ENCODE results near the gene RGS6. TPM values are rescaled to one million over a fixed set of nuclear protein-coding genes. Genes with fewer than 3 reads are reported as not detected.

RGS6 gene
- total and polyA plus RNA-seq, 2 experiments from 2014 or later: not detected

DNA sequence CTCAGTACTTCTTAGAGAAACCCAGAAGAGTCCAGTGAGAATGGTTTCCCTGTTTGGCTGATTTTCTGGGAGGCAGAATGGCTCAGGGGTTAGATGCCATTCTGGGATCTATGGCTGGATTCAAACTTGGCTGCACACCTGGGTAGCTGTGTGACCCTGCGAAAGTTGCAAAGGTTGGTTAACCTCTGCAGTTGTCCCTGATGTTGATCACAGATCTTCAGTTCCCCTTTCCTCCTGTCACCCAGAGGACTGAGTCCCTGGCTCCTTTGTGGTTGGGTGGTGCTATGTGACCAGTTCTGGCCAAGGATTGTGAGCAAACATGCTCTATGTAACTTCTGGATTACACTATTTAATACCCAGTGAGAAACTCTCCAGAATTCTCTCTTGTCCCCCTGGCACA is 418.0 kb downstream of the RGS6 start:
- H4K20me1 ChIP-seq (ENCODE audit: insufficient read depth): no peaks in the 10 kb centered on the region

DNA sequence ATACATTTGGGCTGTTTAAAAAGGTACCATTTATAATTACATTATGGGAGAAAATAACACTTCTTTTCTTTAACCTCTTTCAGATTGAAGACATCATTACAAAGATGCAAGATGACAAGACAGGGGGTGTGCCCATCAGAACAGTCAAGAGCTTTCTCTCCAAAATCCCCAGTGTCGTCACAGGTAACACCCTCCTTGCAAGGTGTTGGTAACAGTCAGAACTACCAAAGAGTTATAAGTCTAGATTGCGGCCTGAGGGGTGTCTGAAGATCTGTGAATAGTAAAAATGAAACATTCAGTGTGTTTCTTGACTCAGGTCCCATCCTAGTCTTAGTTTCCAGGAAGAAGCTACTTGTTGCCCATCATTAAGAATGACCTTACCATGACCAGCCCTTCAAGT is 419.8 kb downstream of the RGS6 start:
- H3K9me3 ChIP-seq (ENCODE audit: low read depth): no peaks in the 10 kb centered on the region
- H3K9me2 ChIP-seq (ENCODE audit: insufficient read depth): no peaks in the 10 kb centered on the region
- no peak overlapping the region for H3K9ac ChIP-seq
- H3K27me3 ChIP-seq (replicated peaks; ENCODE audit: insufficient read depth): no peaks in the 10 kb centered on the region
- WGBS, 2 experiments (ENCODE audit: low coverage in 1 of 2, low lambda C conversion rate in 2 of 2, missing lambda C conversion rate in 2 of 2): 8 to 11% methylated on average over 2 of the region's 2 CpGs
- no peaks in the 10 kb centered on the region for H3K36me3 ChIP-seq (ENCODE audit: low read depth)
- H2AFZ ChIP-seq: no peak overlapping the region
- DNase-seq: no peak
- H3K79me2 ChIP-seq (ENCODE audit: insufficient read depth): no peaks in the 10 kb centered on the region
- no peaks in the 10 kb centered on the region for H3F3A ChIP-seq (ENCODE audit: insufficient read depth)
- H3K4me2 ChIP-seq (ENCODE audit: unreplicated experiment): no peak overlapping the region
- H3K27ac ChIP-seq: no peak overlapping the region
- no peaks in the 10 kb centered on the region for H3K4me1 ChIP-seq (ENCODE audit: insufficient read depth)
- TF ChIP-seq EZH2phosphoT487 (IDR thresholded peaks at IDR 0.05; ENCODE audit: insufficient read depth, low read depth) (no peak), EZH2 (IDR thresholded peaks at IDR 0.05; ENCODE audit: insufficient read depth, poor library complexity, severe bottlenecking) (no peak)
- in situ Hi-C loops (cut with MboI): no loop called here
- no peak overlapping the region for H3K4me3 ChIP-seq
- no peaks in the 10 kb centered on the region for H4K20me1 ChIP-seq (ENCODE audit: insufficient read depth)

More for the DNA sequence above, 418.0 kb downstream of the RGS6 start:
- Histone ChIP-seq H3K9me2 (ENCODE audit: insufficient read depth) (no peaks in the 10 kb centered on the region), H3K36me3 (ENCODE audit: low read depth) (no peaks in the 10 kb centered on the region), H3K4me2 (ENCODE audit: unreplicated experiment) (no peak overlapping the region), H3K4me3 (no peak overlapping the region), H3F3A (ENCODE audit: insufficient read depth) (no peaks in the 10 kb centered on the region), H3K4me1 (ENCODE audit: insufficient read depth) (no peaks in the 10 kb centered on the region), H3K79me2 (ENCODE audit: insufficient read depth) (no peaks in the 10 kb centered on the region), H2AFZ (no peak overlapping the region), H3K9ac (no peak overlapping the region), H3K27me3 (replicated peaks; ENCODE audit: insufficient read depth) (no peaks in the 10 kb centered on the region), H3K27ac (no peak overlapping the region), H3K9me3 (ENCODE audit: low read depth) (no peaks in the 10 kb centered on the region)
- TF ChIP-seq EZH2 (IDR thresholded peaks at IDR 0.05; ENCODE audit: insufficient read depth, poor library complexity, severe bottlenecking) (no peak), EZH2phosphoT487 (IDR thresholded peaks at IDR 0.05; ENCODE audit: insufficient read depth, low read depth) (no peak)
- in situ Hi-C loops (cut with MboI): no loop called here
- no peak for DNase-seq
- WGBS, 2 experiments (ENCODE audit: low coverage in 1 of 2, low lambda C conversion rate in 2 of 2, missing lambda C conversion rate in 2 of 2): 18 to 65% methylated on average over 1 of the region's 1 CpG

DNA sequence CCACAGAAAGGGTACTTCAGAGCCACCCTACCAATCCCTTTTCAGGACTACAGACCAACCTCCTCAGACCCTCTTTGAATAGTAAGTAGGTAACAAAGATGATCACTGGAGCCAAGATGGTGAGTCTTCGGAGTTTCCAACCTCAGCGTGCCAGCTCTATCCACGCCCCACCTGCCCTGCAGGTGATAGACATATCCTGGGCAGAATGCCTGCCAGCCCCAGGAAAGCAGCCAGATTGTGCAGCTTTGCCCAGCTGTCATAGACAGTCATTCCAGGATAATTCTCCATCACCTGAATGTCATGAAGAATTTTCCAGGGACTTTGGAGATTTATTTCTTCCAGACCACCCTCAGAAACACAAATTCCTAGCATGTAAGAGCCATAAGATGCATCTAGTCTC is 434.4 kb downstream of the RGS6 start:
- Histone ChIP-seq H3K4me3 (no peak overlapping the region), H3K27me3 (replicated peaks; ENCODE audit: insufficient read depth) (no peaks in the 10 kb centered on the region), H3K4me2 (ENCODE audit: unreplicated experiment) (no peak overlapping the region), H3K9me2 (ENCODE audit: insufficient read depth) (no peaks in the 10 kb centered on the region), H3K9ac (no peak overlapping the region), H3K79me2 (ENCODE audit: insufficient read depth) (no peaks in the 10 kb centered on the region), H3K9me3 (ENCODE audit: low read depth) (no peaks in the 10 kb centered on the region), H4K20me1 (ENCODE audit: insufficient read depth) (no peaks in the 10 kb centered on the region), H3F3A (ENCODE audit: insufficient read depth) (no peaks in the 10 kb centered on the region), H3K36me3 (ENCODE audit: low read depth) (no peaks in the 10 kb centered on the region), H3K27ac (no peak overlapping the region), H2AFZ (no peak overlapping the region), H3K4me1 (ENCODE audit: insufficient read depth) (no peaks in the 10 kb centered on the region)
- in situ Hi-C loops (cut with MboI): no loop called here
- no peak for TF ChIP-seq EZH2 (IDR thresholded peaks at IDR 0.05; ENCODE audit: insufficient read depth, poor library complexity, severe bottlenecking)
- TF ChIP-seq EZH2phosphoT487 (IDR thresholded peaks at IDR 0.05; ENCODE audit: insufficient read depth, low read depth): no peak
- WGBS, 2 experiments (ENCODE audit: low coverage in 1 of 2, low lambda C conversion rate in 2 of 2, missing lambda C conversion rate in 2 of 2): 2 to 18% methylated on average over 3 of the region's 3 CpGs
- DNase-seq: no peak

GRCh38 chr14:72369106-72369505 is 436.9 kb downstream of the RGS6 start:
- Histone ChIP-seq H3K79me2 (ENCODE audit: insufficient read depth) (no peaks in the 10 kb centered on the region), H3K36me3 (ENCODE audit: low read depth) (no peaks in the 10 kb centered on the region), H2AFZ (no peak overlapping the region), H3K27ac (no peak overlapping the region), H3K4me3 (no peak overlapping the region), H3K27me3 (replicated peaks; ENCODE audit: insufficient read depth) (no peaks in the 10 kb centered on the region), H3K9me2 (ENCODE audit: insufficient read depth) (no peaks in the 10 kb centered on the region), H3K4me1 (ENCODE audit: insufficient read depth) (no peaks in the 10 kb centered on the region), H4K20me1 (ENCODE audit: insufficient read depth) (no peaks in the 10 kb centered on the region), H3K9ac (no peak overlapping the region), H3K4me2 (ENCODE audit: unreplicated experiment) (no peak overlapping the region), H3F3A (ENCODE audit: insufficient read depth) (no peaks in the 10 kb centered on the region), H3K9me3 (ENCODE audit: low read depth) (no peaks in the 10 kb centered on the region)
- in situ Hi-C loops (cut with MboI): no loop called here
- TF ChIP-seq EZH2phosphoT487 (IDR thresholded peaks at IDR 0.05; ENCODE audit: insufficient read depth, low read depth) (no peak), EZH2 (IDR thresholded peaks at IDR 0.05; ENCODE audit: insufficient read depth, poor library complexity, severe bottlenecking) (no peak)
- no peak for DNase-seq

DNA sequence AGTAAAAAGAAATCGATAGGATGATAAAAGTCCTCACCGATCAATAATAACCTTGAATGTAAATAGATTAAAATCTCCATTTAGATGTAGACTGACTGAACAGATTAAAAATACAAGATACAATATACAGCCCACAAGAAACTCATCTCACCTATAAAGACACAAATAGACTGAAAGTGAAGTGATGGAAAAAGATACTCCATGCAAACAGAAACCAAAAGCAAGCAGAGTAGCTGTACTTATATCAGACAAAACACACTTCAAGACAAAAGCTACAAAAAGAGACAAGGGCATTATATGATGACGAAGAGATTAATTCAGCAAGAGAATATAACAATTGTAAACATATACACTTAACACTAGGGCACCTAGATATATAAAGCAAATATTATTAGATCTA is 444.8 kb downstream of the RGS6 start:
- Histone ChIP-seq H3K27me3 (replicated peaks; ENCODE audit: insufficient read depth) (no peaks in the 10 kb centered on the region; the same call in 1 of the 2 replicates), H3K4me1 (ENCODE audit: insufficient read depth) (no peaks in the 10 kb centered on the region), H3K79me2 (ENCODE audit: insufficient read depth) (no peaks in the 10 kb centered on the region), H3K4me2 (ENCODE audit: unreplicated experiment) (no peak overlapping the region), H3K36me3 (ENCODE audit: low read depth) (no peaks in the 10 kb centered on the region), H4K20me1 (ENCODE audit: insufficient read depth) (no peaks in the 10 kb centered on the region), H3K9me3 (ENCODE audit: low read depth) (no peaks in the 10 kb centered on the region), H3K9me2 (ENCODE audit: insufficient read depth) (no peaks in the 10 kb centered on the region), H2AFZ (no peak overlapping the region), H3K27ac (no peak overlapping the region), H3K4me3 (no peak overlapping the region), H3F3A (ENCODE audit: insufficient read depth) (no peaks in the 10 kb centered on the region), H3K9ac (no peak overlapping the region)
- no peak for TF ChIP-seq EZH2phosphoT487 (IDR thresholded peaks at IDR 0.05; ENCODE audit: insufficient read depth, low read depth)
- TF ChIP-seq EZH2 (IDR thresholded peaks at IDR 0.05; ENCODE audit: insufficient read depth, poor library complexity, severe bottlenecking): no peak
- in situ Hi-C loops (cut with MboI): no loop called here
- DNase-seq: no peak
- 22 to 26% methylated on average over 3 of the region's 3 CpGs for WGBS, 2 experiments (ENCODE audit: low coverage in 1 of 2, low lambda C conversion rate in 2 of 2, missing lambda C conversion rate in 2 of 2)
